Measurements from ENCODE around the gene WDR45. TPM values are rescaled to one million over a fixed set of nuclear protein-coding genes. Genes with fewer than 3 reads are reported as not detected.

The WDR45 gene
- total and polyA plus RNA-seq, 10 of the 15 experiments (the other 5 are each of a cell fraction or from before 2014, with no cell fraction given) = 5.9 to 30.9 (median 20.6) TPM

DNA sequence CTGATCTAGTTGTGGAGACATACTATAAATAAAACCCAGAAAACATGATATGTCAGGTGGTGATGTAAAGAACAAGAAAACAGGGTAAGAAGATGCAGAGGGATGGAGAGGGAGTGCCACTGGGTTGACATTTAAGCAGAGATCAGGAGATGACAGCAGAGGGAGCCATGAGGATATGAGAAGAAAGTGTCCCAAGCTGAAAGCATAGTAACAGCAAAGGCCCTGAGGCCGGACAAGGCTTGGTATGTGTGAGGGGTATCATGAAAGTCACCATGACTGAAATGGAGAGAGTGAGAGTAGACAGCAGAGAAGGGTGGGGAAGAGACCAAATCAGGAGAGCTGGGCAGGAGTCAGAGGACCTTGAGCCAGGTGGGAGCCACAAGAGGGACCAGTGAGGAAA lies 40.4 kb upstream of the WDR45 start:
- in situ Hi-C loops (cut with MboI) = no loop called here

DNA sequence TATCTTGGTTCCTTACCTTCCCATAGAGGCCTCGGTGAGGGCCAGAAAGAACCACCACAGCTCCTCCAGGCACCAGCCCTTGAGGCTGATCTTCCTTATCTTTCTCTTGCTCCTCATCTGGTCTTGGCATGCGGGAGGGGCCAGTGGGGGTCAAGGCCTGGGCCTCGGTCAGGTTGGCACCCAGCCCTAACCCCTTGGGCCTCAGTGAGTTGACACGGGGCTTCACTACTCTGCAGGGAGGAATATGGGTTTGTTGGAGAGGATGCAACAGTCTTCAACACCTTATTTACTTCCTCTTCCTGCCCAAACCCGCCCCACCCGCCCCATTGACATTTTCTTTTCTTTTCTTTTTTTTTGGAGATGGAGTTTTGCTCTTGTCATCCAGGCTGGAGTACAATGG lies 37.9 kb upstream of the WDR45 start:
- BruUV-seq (replicated peaks) = no TSS peak
- Histone ChIP-seq H3K36me3 (ENCODE audit: control insufficient read depth in 2 of 2, insufficient read depth in 2 of 2, low read length in 1 of 2) (peaks cover 1 to 5% of the 10 kb centered on the region in 2 experiments; a peak in 3 of 4 replicates), H3K9me3 (replicated peaks; ENCODE audit: control insufficient read depth, insufficient read depth, low read length) (no peaks in the 10 kb centered on the region), H2AFZ (ENCODE audit: control insufficient read depth, low read depth, low read length) (no peak overlapping the region), H3K9ac (ENCODE audit: control insufficient read depth, insufficient read depth, low read length) (no peak overlapping the region), H3K27me3 (replicated peaks in 1 of 2; ENCODE audit: control insufficient read depth in 2 of 2, insufficient read depth in 2 of 2, low read length in 1 of 2) (no peaks in the 10 kb centered on the region), H3K79me2 (ENCODE audit: control insufficient read depth, insufficient read depth, low read length) (peaks cover 3% of the 10 kb centered on the region), H4K20me1 (ENCODE audit: control insufficient read depth, insufficient read depth) (no peaks in the 10 kb centered on the region), H3K27ac (ENCODE audit: control insufficient read depth, insufficient read depth) (no peak overlapping the region), H3K4me1 (ENCODE audit: control insufficient read depth, insufficient read depth, low read length) (no peaks in the 10 kb centered on the region), H3K4me2 (ENCODE audit: control insufficient read depth, insufficient read depth) (no peak overlapping the region), H3K4me3 (no peak overlapping the region)
- intact Hi-C loops (cut with micrococcal nuclease; ENCODE audit: unreplicated experiment) (no loop called here), in situ Hi-C loops (cut with MboI) (no loop called here)
- ATAC-seq (no peak), FAIRE-seq (no peak), DNase-seq (ENCODE audit: low read depth, low spot score) (no peak)
- WGBS (ENCODE audit: insufficient coverage, insufficient replicate concordance, low lambda C conversion rate, missing lambda C conversion rate) = 24% methylated on average over 4 of the region's 6 CpGs
- RAD21 ChIA-PET (ENCODE audit: unreplicated experiment) = no interaction called here
- CTCF ChIA-PET = no interaction called here
- POLR2A ChIA-PET = no interaction called here
- SMC1A ChIA-PET (ENCODE audit: uncharacterized antibody, unreplicated experiment) = no interaction called here
- no peak for TF ChIP-seq DPF2 (IDR thresholded peaks at IDR 0.05)
- TF ChIP-seq KAT2A (conservative IDR thresholded peaks at IDR 0.05; ENCODE audit: control insufficient read depth, low read depth, low read length) = no peak
- no peak for TF ChIP-seq CBX3 (IDR thresholded peaks at IDR 0.05; ENCODE audit: borderline replicate concordance, low read depth)
- TF ChIP-seq ZNF622 (IDR thresholded peaks at IDR 0.05) = no peak
- no peak for TF ChIP-seq TARDBP (IDR thresholded peaks at IDR 0.05; ENCODE audit: borderline replicate concordance)
- TF ChIP-seq, protein P1, sequence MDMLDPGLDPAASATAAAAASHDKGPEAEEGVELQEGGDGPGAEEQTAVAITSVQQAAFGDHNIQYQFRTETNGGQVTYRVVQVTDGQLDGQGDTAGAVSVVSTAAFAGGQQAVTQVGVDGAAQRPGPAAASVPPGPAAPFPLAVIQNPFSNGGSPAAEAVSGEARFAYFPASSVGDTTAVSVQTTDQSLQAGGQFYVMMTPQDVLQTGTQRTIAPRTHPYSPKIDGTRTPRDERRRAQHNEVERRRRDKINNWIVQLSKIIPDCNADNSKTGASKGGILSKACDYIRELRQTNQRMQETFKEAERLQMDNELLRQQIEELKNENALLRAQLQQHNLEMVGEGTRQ (IDR thresholded peaks at IDR 0.05; ENCODE audit: borderline replicate concordance, low read depth, low read length) = no peak
- TF ChIP-seq GATAD2B (conservative IDR thresholded peaks at IDR 0.05; ENCODE audit: low read depth) = no peak
- TF ChIP-seq TBL1XR1 (IDR thresholded peaks at IDR 0.05; ENCODE audit: low read depth, low read length) = no peak
- TF ChIP-seq NRF1 (conservative IDR thresholded peaks at IDR 0.05; ENCODE audit: low read depth, low read length) = no peak

More for the DNA sequence above, 40.4 kb upstream of the WDR45 start:
- intact Hi-C loops (cut with micrococcal nuclease; ENCODE audit: unreplicated experiment) = no loop called here
- CTCF ChIA-PET = interaction anchor here (0.8 kb wide), 1 partner anchor 9 kb away, joined by 3 read pairs; no protein-coding TSS in a partner anchor
- Histone ChIP-seq H3K4me1 (ENCODE audit: control insufficient read depth, insufficient read depth, low read length) (no peaks in the 10 kb centered on the region), H3K36me3 (ENCODE audit: control insufficient read depth in 2 of 2, insufficient read depth in 2 of 2, low read length in 1 of 2) (peaks cover 0 to 5% of the 10 kb centered on the region in 2 experiments; a peak in 2 of 4 replicates), H3K9me3 (replicated peaks; ENCODE audit: control insufficient read depth, insufficient read depth, low read length) (no peaks in the 10 kb centered on the region), H3K9ac (ENCODE audit: control insufficient read depth, insufficient read depth, low read length) (no peak overlapping the region), H2AFZ (ENCODE audit: control insufficient read depth, low read depth, low read length) (no peak overlapping the region), H3K79me2 (ENCODE audit: control insufficient read depth, insufficient read depth, low read length) (peaks cover 13% of the 10 kb centered on the region), H3K27ac (ENCODE audit: control insufficient read depth, insufficient read depth) (no peak overlapping the region), H3K4me2 (ENCODE audit: control insufficient read depth, insufficient read depth) (no peak overlapping the region), H3K27me3 (replicated peaks in 1 of 2; ENCODE audit: control insufficient read depth in 2 of 2, insufficient read depth in 2 of 2, low read length in 1 of 2) (no peaks in the 10 kb centered on the region), H3K4me3 (no peak overlapping the region), H4K20me1 (ENCODE audit: control insufficient read depth, insufficient read depth) (no peaks in the 10 kb centered on the region)
- SMC1A ChIA-PET (ENCODE audit: uncharacterized antibody, unreplicated experiment) = interaction anchor here (1.3 kb wide), 1 partner anchor 9 kb away, joined by 3 read pairs; no protein-coding TSS in a partner anchor
- BruUV-seq (replicated peaks) = no TSS peak
- WGBS (ENCODE audit: insufficient coverage, insufficient replicate concordance, low lambda C conversion rate, missing lambda C conversion rate) = 87% methylated on average over 1 of the region's 1 CpG
- FAIRE-seq (no peak), DNase-seq (ENCODE audit: low read depth, low spot score) (no peak), ATAC-seq (no peak)
- RAD21 ChIA-PET (ENCODE audit: unreplicated experiment) = interaction anchor here (0.6 kb wide), 1 partner anchor 581 kb away, joined by 4 read pairs; the partner anchor contains the start of gene TBC1D25
- POLR2A ChIA-PET = no interaction called here
- TF ChIP-seq, protein P2, sequence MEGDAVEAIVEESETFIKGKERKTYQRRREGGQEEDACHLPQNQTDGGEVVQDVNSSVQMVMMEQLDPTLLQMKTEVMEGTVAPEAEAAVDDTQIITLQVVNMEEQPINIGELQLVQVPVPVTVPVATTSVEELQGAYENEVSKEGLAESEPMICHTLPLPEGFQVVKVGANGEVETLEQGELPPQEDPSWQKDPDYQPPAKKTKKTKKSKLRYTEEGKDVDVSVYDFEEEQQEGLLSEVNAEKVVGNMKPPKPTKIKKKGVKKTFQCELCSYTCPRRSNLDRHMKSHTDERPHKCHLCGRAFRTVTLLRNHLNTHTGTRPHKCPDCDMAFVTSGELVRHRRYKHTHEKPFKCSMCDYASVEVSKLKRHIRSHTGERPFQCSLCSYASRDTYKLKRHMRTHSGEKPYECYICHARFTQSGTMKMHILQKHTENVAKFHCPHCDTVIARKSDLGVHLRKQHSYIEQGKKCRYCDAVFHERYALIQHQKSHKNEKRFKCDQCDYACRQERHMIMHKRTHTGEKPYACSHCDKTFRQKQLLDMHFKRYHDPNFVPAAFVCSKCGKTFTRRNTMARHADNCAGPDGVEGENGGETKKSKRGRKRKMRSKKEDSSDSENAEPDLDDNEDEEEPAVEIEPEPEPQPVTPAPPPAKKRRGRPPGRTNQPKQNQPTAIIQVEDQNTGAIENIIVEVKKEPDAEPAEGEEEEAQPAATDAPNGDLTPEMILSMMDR (IDR thresholded peaks at IDR 0.05 in 2 of 3, conservative IDR thresholded peaks at IDR 0.05 in 1 of 3; ENCODE audit: control insufficient read depth in 2 of 3, extremely low read depth in 1 of 3, insufficient read depth in 1 of 3, low read depth in 3 of 3, low read length in 3 of 3) = peak in 2 of 3 experiments; percentile 8 to 31; a peak in 2 of 6 replicates
- TF ChIP-seq EZH2 (IDR thresholded peaks at IDR 0.05; ENCODE audit: borderline replicate concordance, control insufficient read depth, low read depth, low read length) (no peak), RAD21 (IDR thresholded peaks at IDR 0.05; ENCODE audit: insufficient read depth, low read depth, low read length) (0 out of 2 replicates have a peak, but pooled peaks have one; percentile 5)

Measured in GM12878 (cell line).